Left colon (tissue), 2 donors: ENCODE data around the gene TRIM13. TPM values are rescaled to one million over a fixed set of nuclear protein-coding genes. Genes with fewer than 3 reads are reported as not detected.
A peak's percentile ranks its signal among the peaks of the same experiment; 100 is the strongest.
"Not testable (repeated sequence)": the region's sequence is repeated elsewhere in the genome, so short reads cannot be mapped to it uniquely, and the experiment has no call there.

Experiments used
- ATAC-seq: fragments of 200-7000 bp; cut with Tn5 transposase; one replicate; pipeline ENCODE4 v1.9.1; 2020; ENCODE audit warnings: mild to moderate bottlenecking, moderate library complexity
- DNase-seq, 2 donors: peaks; one replicate each; pipeline ENCODE4 v3.0.0-alpha.2; 2020
- intact Hi-C, 2 donors: fragments of 100-400 bp; cut with DNase I in 1 of 2; cut with micrococcal nuclease in 1 of 2; formaldehyde crosslinking; loops; one replicate each; pipeline versions ENCODE4 v1.11.2 to v1.14.0; 2022; cut with DNase I, micrococcal nuclease
- long read RNA-seq: library from polyadenylated mRNA; unstranded; transcript quantifications from one replicate; pipeline ENCODE4 v2.0.0, GENCODE V29; 2021
- total RNA-seq, 2 donors: library from RNA; stranded (reverse); fragmentation: NEBNext Ultra II Directional; extraction: Animal tissue kit (Norgen Biotek cat#: 25700); gene quantifications; one replicate each; pipeline ENCODE4 v1.2.1, GENCODE V29; 2021
- donor health status: DM: no; HTN: no; CAD: no.
- donor health status: DM: yes; HTN: yes; CAD: no.

TRIM13 gene, protein sequence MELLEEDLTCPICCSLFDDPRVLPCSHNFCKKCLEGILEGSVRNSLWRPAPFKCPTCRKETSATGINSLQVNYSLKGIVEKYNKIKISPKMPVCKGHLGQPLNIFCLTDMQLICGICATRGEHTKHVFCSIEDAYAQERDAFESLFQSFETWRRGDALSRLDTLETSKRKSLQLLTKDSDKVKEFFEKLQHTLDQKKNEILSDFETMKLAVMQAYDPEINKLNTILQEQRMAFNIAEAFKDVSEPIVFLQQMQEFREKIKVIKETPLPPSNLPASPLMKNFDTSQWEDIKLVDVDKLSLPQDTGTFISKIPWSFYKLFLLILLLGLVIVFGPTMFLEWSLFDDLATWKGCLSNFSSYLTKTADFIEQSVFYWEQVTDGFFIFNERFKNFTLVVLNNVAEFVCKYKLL
- total RNA-seq: 10 to 100 TPM; 26.0 to 32.8 TPM
- long read RNA-seq, full-length matches to known transcripts: 29 of 35 reads
- long read RNA-seq, partial matches to known transcripts: 1 of 35 reads
- long read RNA-seq, other reads (novel, unspliced or antisense): 5 of 35 reads

- intact Hi-C loops: loop anchor here in 1 of 2 donors (5.0 to 10.0 kb wide), 4 partner anchors 90 to 918 kb away; no protein-coding TSS in a partner anchor
- DNase-seq (peak; percentile 90 to 94), ATAC-seq (peak; percentile 79)
Observed at GRCh38 chr13:49996951-49997895, at the start of gene TRIM13. Gene TRIM13, plus strand, starts transcription at chr13:49997042. Its CDS starts 14,899 bp downstream, at chr13:50011941.

- ATAC-seq, DNase-seq, intact Hi-C loops: not testable (repeated sequence)
Observed at GRCh38 chr13:49948777-49949270, 48.0 kb upstream of the TRIM13 start.

- ATAC-seq (peak; percentile 55), DNase-seq (peak; percentile 23 to 48)
- intact Hi-C loops: no loop called here
Observed at GRCh38 chr13:49951754-49952535, 44.9 kb upstream of the TRIM13 start.

DNA sequence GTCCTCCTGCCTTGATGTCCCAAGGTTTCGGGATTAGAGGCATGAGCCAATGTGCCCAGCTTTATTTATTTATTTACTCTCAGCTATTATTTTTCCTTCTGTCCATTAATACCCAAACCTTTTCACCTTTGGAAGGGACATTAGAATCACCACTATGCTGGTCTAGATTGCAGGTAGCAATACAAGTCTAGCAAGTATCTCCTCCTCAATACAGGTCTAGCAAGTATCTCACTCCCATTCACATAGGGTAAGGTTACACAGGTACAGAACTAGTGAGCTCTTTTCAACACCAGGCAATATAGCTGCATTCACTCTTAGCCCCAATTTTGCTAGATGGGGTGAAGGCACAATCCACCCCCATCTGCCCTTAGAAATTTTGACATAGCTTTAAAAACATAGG lies 43.3 kb upstream of the TRIM13 start:
- ATAC-seq: no peak
- intact Hi-C loops: no loop called here
- DNase-seq: no peak

GRCh38 chr13:49954674-49955455 lies 42.0 kb upstream of the TRIM13 start:
- intact Hi-C loops: no loop called here
- ATAC-seq: peak; percentile 88
- peak; percentile 33 to 35 for DNase-seq

GRCh38 chr13:49956131-49956530 lies 40.7 kb upstream of the TRIM13 start:
- intact Hi-C loops: no loop called here
- no peak for DNase-seq
- no peak for ATAC-seq

DNA sequence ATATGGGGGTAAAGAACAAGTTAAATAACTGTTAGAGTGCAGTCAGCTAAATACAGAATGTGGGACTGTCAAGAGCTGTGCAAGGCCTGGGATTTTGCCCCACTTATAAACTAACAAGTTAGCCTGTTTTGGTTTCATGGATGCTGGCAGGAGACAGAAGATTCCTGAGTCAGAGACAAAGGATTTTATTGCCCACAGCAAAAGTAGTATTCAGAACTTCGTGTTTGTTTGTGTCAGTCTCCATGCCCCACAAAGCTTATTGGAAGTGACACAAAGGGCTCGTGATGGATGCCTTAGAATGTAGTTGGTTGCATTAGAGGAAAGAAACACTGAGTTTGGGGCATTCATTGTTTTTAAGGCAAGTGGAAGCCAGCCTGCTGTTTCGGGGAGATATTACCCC lies 38.5 kb upstream of the TRIM13 start:
- DNase-seq (no peak), ATAC-seq (no peak)
- intact Hi-C loops: no loop called here

- DNase-seq: no peak
- intact Hi-C loops: no loop called here
Observed at GRCh38 chr13:49967456-49967855, 29.4 kb upstream of the TRIM13 start.

DNA sequence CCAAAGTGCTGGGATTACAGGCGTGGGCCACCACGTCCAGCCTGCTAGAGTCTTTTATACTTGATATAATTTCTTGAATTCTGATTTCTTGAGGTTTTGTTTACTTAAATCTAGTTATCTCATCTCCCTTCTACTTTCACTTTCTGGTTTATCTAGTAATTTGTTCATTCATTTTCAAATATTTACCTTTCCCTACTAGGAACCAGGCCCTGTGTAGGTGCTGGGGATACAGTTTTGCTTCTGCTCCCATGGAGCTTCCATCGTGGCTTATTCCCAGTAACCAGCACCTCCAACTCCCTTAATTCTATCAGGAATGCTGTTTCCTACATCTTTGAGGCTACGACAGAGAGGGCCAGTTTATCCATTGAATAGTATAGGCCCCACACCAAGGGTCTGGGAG lies 24.1 kb upstream of the TRIM13 start:
- intact Hi-C loops: loop anchor here in 1 of 2 donors (10.0 kb wide), 2 partner anchors 562 to 1092 kb away; no protein-coding TSS in a partner anchor
- ATAC-seq (peak; percentile 82), DNase-seq (no peak)

More at GRCh38 chr13:49967456-49967855, 29.4 kb upstream of the TRIM13 start:
- no peak for ATAC-seq

- DNase-seq (no peak), ATAC-seq (no peak)
- intact Hi-C loops: loop anchor here in 1 of 2 donors (10.0 kb wide), 2 partner anchors 559 to 1089 kb away; no protein-coding TSS in a partner anchor
Observed at GRCh38 chr13:49975826-49976225, 21.0 kb upstream of the TRIM13 start.

DNA sequence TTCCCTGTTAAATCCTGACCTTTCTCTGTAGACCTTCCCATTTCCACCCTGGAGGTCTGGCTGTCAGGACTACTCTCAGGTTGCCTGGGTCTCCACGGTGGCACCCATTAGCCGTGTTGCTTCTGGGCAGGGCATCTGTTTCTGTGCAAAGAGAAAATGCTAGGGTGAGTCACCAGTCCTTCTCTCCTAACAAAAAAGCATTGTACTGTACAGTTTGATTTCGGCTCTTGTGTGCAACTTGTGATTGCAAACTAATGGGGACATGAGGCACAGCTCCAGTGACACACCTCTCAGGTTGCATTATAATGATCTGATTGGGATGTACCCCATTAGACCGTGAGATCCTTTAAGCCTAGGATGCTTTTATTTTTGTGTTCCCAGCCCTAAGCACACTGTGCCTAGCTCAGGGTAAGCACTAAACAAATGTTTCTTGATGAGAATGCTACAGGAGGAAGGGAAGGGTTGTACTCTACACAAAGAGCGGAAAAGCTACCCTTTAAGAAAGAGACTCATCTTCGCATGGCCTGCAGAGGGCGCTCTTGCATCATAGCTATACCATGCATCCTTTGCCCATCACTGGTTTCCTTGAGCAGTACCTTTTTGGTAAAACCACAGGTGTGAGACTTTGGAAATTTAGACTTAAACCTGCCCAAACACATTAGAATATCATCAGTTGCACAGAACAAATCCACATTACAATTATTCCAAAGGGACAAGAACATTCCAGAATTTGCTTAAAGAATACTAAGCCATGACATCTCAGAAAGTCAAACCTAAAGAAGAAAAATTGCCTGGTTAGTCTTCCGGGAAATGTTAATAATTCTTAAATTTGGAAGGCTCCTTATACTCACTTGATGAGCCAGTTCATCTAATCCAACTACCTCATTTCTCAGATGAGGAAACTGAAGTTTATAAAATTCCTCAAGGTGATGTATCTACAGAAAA lies 20.3 kb upstream of the TRIM13 start:
- DNase-seq (peak; percentile 49 to 82), ATAC-seq (peak; percentile 80)
- intact Hi-C loops: loop anchor here in 1 of 2 donors (10.0 kb wide), 2 partner anchors 558 to 1088 kb away; no protein-coding TSS in a partner anchor

DNA sequence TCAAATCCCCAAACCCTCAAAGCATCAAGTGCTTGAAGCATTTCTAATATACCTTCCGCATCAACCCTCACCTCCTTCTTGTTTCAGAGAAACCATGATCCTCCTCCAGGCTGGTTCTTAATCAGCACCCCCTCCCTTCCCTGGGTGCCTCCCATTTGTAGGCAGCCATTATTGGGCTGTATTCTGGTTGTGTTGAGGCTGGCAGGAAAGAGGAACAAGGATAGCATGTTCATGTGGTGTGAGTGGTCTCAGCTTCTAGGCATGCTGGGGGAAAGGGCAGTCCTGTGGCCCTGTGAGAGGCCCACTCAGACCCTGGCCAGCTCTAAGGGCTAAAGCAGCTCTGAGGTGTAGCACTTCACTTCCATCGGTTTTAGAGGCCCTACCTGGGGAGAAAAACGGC lies 18.9 kb upstream of the TRIM13 start:
- intact Hi-C loops: loop anchor here in 1 of 2 donors (10.0 kb wide), 2 partner anchors 557 to 1087 kb away; no protein-coding TSS in a partner anchor
- ATAC-seq: no peak
- DNase-seq: no peak

- ATAC-seq (no peak), DNase-seq (no peak)
- intact Hi-C loops: no loop called here
Observed at GRCh38 chr13:49980266-49980665, 16.6 kb upstream of the TRIM13 start.

DNA sequence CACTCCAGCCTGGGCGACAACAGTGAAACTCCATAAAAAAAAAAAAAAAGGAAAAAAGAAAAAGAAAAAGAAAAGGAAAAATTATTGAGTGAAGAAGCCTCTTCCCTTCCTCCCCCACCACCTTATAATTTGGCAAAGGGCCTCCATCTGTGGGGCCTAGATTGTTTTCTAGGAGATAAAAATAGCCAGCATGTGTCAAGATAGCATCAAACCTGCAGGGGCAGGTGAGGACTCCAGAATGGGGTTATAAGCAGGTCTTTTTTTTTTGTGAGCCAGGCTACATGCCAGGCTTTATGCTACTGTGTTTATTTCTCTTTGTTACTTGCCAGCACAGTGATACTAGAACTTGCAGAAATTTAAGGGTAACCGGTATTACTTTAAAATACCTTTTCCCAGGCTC lies 11.7 kb upstream of the TRIM13 start:
- intact Hi-C loops: no loop called here
- ATAC-seq (no peak), DNase-seq (no peak)

DNA sequence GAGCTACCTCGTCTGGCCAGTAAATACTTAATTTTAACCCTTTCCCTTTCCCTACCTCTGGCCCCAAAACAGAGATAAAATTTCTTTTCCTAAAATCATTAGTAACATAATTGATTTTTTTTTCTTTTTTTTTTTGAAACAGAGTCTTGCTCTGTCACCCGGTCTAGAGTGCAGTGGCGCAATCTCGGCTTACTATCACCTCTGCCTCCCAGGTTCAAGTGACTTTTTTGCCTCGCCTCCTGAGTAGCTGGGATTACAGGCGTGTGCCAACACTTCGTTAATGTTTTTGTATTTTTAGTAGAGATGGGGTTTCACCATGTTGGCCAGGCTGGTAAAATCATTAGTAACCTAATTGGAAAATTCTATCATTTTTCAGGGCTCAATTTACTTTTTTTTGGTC lies 10.4 kb upstream of the TRIM13 start:
- DNase-seq (no peak), ATAC-seq (no peak)

GRCh38 chr13:49990612-49991011 lies 6.2 kb upstream of the TRIM13 start:
- DNase-seq, ATAC-seq: not testable (repeated sequence)
- intact Hi-C loops: loop anchor here in 1 of 2 donors (10.0 kb wide), 2 partner anchors 134 to 924 kb away; no protein-coding TSS in a partner anchor

More for the DNA sequence above, 10.4 kb upstream of the TRIM13 start:
- intact Hi-C loops: no loop called here
